Esophagus muscularis mucosa (tissue), 3 donors: ENCODE measurements around the gene TBL3.
A peak's percentile ranks its signal among the peaks of the same experiment; 100 is the strongest.

ENCODE experiments used
- CTCF ChIP-seq, 3 experiments: fragments of 200-600 bp in 2 of 3; fragments of 450-650 bp in 1 of 3; sonication (generic) in 2 of 3; IDR thresholded peaks; one replicate each; pipeline ENCODE4 v1.5.1; 2017 to 2019; ENCODE audit warnings: antibody characterized with exemption in 3 of 3, mild to moderate bottlenecking in 2 of 3, moderate library complexity in 1 of 3
- POLR2A ChIP-seq: fragments of 450-650 bp; IDR thresholded peaks from one replicate; pipeline ENCODE4 v1.6.1; 2017; ENCODE audit warnings: antibody characterized with exemption, moderate library complexity, mild to moderate bottlenecking, low read depth

- peak; percentile 67 to 83 (median 72) for TF ChIP-seq CTCF (IDR thresholded peaks at IDR 0.05)
- peak; percentile 65 for TF ChIP-seq POLR2A
These were observed 12.4 kb upstream of the TBL3 start, which contains the start of gene NDUFB10 for GRCh38 chr16:1959269-1960039.
